NT2/D1 (cell line): ENCODE results near the gene FARSB.

Experiments used
- DNase-seq: peaks from one replicate; pipeline ENCODE4 v3.0.0-alpha.2; 2011; ENCODE audit warnings: low read depth, low spot score
- H3K27me3 ChIP-seq: 2 replicates; pipeline ENCODE4 v1.6.0; 2011; ENCODE audit warnings: mild to moderate bottlenecking; ENCODE audit not compliant: insufficient read length, insufficient read depth
- H3K36me3 ChIP-seq: 2 replicates; pipeline ENCODE4 v1.6.1; 2011; ENCODE audit warnings: mild to moderate bottlenecking, low read length, mixed read lengths; ENCODE audit not compliant: insufficient read depth, insufficient read length
- H3K4me1 ChIP-seq: 2 replicates; pipeline ENCODE4 v1.5.1; 2011; ENCODE audit not compliant: insufficient read depth, insufficient read length
- H3K4me3 ChIP-seq: 2 replicates; pipeline ENCODE4 v1.5.1; 2011; ENCODE audit warnings: low read depth; ENCODE audit not compliant: insufficient read length
- H3K9ac ChIP-seq: 2 replicates; pipeline ENCODE4 v1.6.0; 2011; ENCODE audit warnings: low read depth; ENCODE audit not compliant: insufficient read length
- H3K9me3 ChIP-seq: 2 replicates; pipeline ENCODE4 v1.5.1; 2011; ENCODE audit warnings: mild to moderate bottlenecking, low read length; ENCODE audit not compliant: insufficient read depth
- SUZ12 ChIP-seq: IDR thresholded peaks from 2 replicates; pipeline ENCODE4 v1.6.1; 2011; ENCODE audit not compliant: insufficient read length, insufficient read depth; ENCODE audit errors: extremely low read depth
- YY1 ChIP-seq: IDR thresholded peaks from 2 replicates; pipeline ENCODE4 v1.6.1; 2011; ENCODE audit not compliant: insufficient read length, insufficient read depth
- ZNF274 ChIP-seq: IDR thresholded peaks from 2 replicates; pipeline ENCODE4 v1.6.1; 2011; ENCODE audit warnings: mild to moderate bottlenecking, low read depth, low read length

The FARSB gene

GRCh38 chr2:222690564-222691200 lies 34.8 kb upstream of the FARSB start:
- TF ChIP-seq YY1 (no peak), SUZ12 (no peak), ZNF274 (no peak)
- Histone ChIP-seq H3K9ac (no peak overlapping the region), H3K9me3 (no peaks in the 10 kb centered on the region; the same call in 1 of the 2 replicates), H3K4me3 (no peak overlapping the region), H3K36me3 (no peaks in the 10 kb centered on the region), H3K27me3 (no peaks in the 10 kb centered on the region), H3K4me1 (no peaks in the 10 kb centered on the region)
- DNase-seq, result peak; percentile 87

- Histone ChIP-seq H3K9ac (peak overlapping the region; percentile 13), H3K36me3 (no peaks in the 10 kb centered on the region), H3K4me1 (no peaks in the 10 kb centered on the region), H3K4me3 (no peak overlapping the region), H3K9me3 (no peaks in the 10 kb centered on the region; the same call in 1 of the 2 replicates), H3K27me3 (no peaks in the 10 kb centered on the region)
- no peak for TF ChIP-seq ZNF274
- no peak for TF ChIP-seq SUZ12
- TF ChIP-seq YY1, result no peak
- no peak for DNase-seq
Observed at GRCh38 chr2:222689322-222689721, 33.4 kb upstream of the FARSB start.

GRCh38 chr2:222688917-222689316 lies 33.0 kb upstream of the FARSB start:
- Histone ChIP-seq H3K36me3 (no peaks in the 10 kb centered on the region), H3K27me3 (no peaks in the 10 kb centered on the region), H3K9ac (no peak overlapping the region), H3K9me3 (no peaks in the 10 kb centered on the region; the same call in 1 of the 2 replicates), H3K4me3 (no peak overlapping the region), H3K4me1 (no peaks in the 10 kb centered on the region)
- no peak for DNase-seq
- TF ChIP-seq YY1 (no peak), SUZ12 (no peak), ZNF274 (no peak)

- TF ChIP-seq YY1 (no peak), ZNF274 (no peak), SUZ12 (no peak)
- Histone ChIP-seq H3K9me3 (no peaks in the 10 kb centered on the region), H3K27me3 (no peaks in the 10 kb centered on the region), H3K9ac (no peak overlapping the region), H3K4me3 (no peak overlapping the region), H3K36me3 (no peaks in the 10 kb centered on the region), H3K4me1 (no peaks in the 10 kb centered on the region)
- no peak for DNase-seq
Observed at GRCh38 chr2:222686086-222686750, 30.3 kb upstream of the FARSB start.

- Histone ChIP-seq H3K9me3 (no peaks in the 10 kb centered on the region), H3K9ac (no peak overlapping the region), H3K4me3 (no peak overlapping the region), H3K27me3 (no peaks in the 10 kb centered on the region), H3K36me3 (no peaks in the 10 kb centered on the region), H3K4me1 (no peaks in the 10 kb centered on the region)
- TF ChIP-seq SUZ12, result no peak
- no peak for TF ChIP-seq YY1
- TF ChIP-seq ZNF274, result no peak
- no peak for DNase-seq
Observed at GRCh38 chr2:222683805-222684204, 27.9 kb upstream of the FARSB start.

- no peak for TF ChIP-seq YY1
- TF ChIP-seq SUZ12, result no peak
- TF ChIP-seq ZNF274, result no peak
- Histone ChIP-seq H3K27me3 (peaks cover 4% of the 10 kb centered on the region), H3K9me3 (no peaks in the 10 kb centered on the region), H3K4me1 (no peaks in the 10 kb centered on the region), H3K9ac (no peak overlapping the region), H3K36me3 (no peaks in the 10 kb centered on the region), H3K4me3 (no peak overlapping the region)
- DNase-seq, result no peak
Observed at GRCh38 chr2:222677981-222678380, 22.1 kb upstream of the FARSB start.

GRCh38 chr2:222673883-222674282 lies 18.0 kb upstream of the FARSB start:
- H3K36me3 ChIP-seq, result no peaks in the 10 kb centered on the region
- TF ChIP-seq ZNF274 (no peak), YY1 (no peak), SUZ12 (no peak)
- no peak for DNase-seq
- H3K4me3 ChIP-seq, result no peak overlapping the region
- no peaks in the 10 kb centered on the region for H3K4me1 ChIP-seq
- no peak overlapping the region for H3K9ac ChIP-seq
- H3K27me3 ChIP-seq, result peaks cover 31% of the 10 kb centered on the region
- no peaks in the 10 kb centered on the region for H3K9me3 ChIP-seq
